Stimulated activated memory B cell treated with anti-CD40 and anti-IgM and Interleukin-4, amounts not matched to agents 10 μg/mL and 1 μg/mL and 100 μg/mL, for 72 hours (primary cell): ENCODE measurements around the gene ACAD11.
"Not testable (repeated sequence)": the region's sequence is repeated elsewhere in the genome, so short reads cannot be mapped to it uniquely, and the experiment has no call there.

ENCODE experiments used
- ATAC-seq: fragments of 150-1000 bp; cut with Tn5 transposase; 2 replicates; pipeline ENCODE4 v1.10.0; 2021
- H3K27ac Mint-ChIP-seq: one replicate; pipeline ENCODE4 v1.8.0; 2022; ENCODE audit warnings: mild to moderate bottlenecking, mixed read lengths
- H3K27me3 Mint-ChIP-seq: one replicate; pipeline ENCODE4 v1.8.0; 2022; ENCODE audit warnings: mixed read lengths
- H3K36me3 Mint-ChIP-seq: one replicate; pipeline ENCODE4 v1.8.0; 2022; ENCODE audit warnings: mixed read lengths
- H3K4me1 Mint-ChIP-seq: one replicate; pipeline ENCODE4 v1.8.0; 2022; ENCODE audit warnings: mixed read lengths
- H3K4me3 Mint-ChIP-seq: one replicate; pipeline ENCODE4 v1.8.0; 2022; ENCODE audit warnings: mild to moderate bottlenecking, moderate library complexity, mixed read lengths
- H3K9me3 Mint-ChIP-seq: one replicate; pipeline ENCODE4 v1.8.0; 2022; ENCODE audit warnings: mixed read lengths

Gene ACAD11

GRCh38 chr3:132561003-132561402 is 98.6 kb downstream of the ACAD11 start:
- H3K4me1 Mint-ChIP-seq, result peaks cover 14% of the 10 kb centered on the region
- H3K27ac Mint-ChIP-seq, result no peak overlapping the region
- no peak overlapping the region for H3K4me3 Mint-ChIP-seq
- H3K27me3 Mint-ChIP-seq, result no peaks in the 10 kb centered on the region
- peaks cover 65% of the 10 kb centered on the region for H3K36me3 Mint-ChIP-seq
- no peaks in the 10 kb centered on the region for H3K9me3 Mint-ChIP-seq
- no peak for ATAC-seq

- H3K27ac Mint-ChIP-seq, result no peak overlapping the region
- ATAC-seq, result no peak
- H3K4me1 Mint-ChIP-seq, result no peaks in the 10 kb centered on the region
- H3K9me3 Mint-ChIP-seq, result no peaks in the 10 kb centered on the region
- H3K4me3 Mint-ChIP-seq, result no peak overlapping the region
- H3K36me3 Mint-ChIP-seq, result peaks cover 31% of the 10 kb centered on the region
- H3K27me3 Mint-ChIP-seq, result no peaks in the 10 kb centered on the region
These were observed 103.0 kb downstream of the ACAD11 start for GRCh38 chr3:132556508-132557159.

GRCh38 chr3:132556036-132556386 is 103.6 kb downstream of the ACAD11 start:
- not testable (repeated sequence) for H3K27ac Mint-ChIP-seq

GRCh38 chr3:132555306-132556035 is 104.1 kb downstream of the ACAD11 start:
- Mint-ChIP-seq H3K4me1 (peaks cover 3% of the 10 kb centered on the region), H3K4me3 (no peak overlapping the region), H3K27me3 (no peaks in the 10 kb centered on the region), H3K9me3 (no peaks in the 10 kb centered on the region), H3K27ac (no peak overlapping the region), H3K36me3 (peaks cover 28% of the 10 kb centered on the region)
- ATAC-seq, result no peak

More at GRCh38 chr3:132556036-132556386, 103.6 kb downstream of the ACAD11 start:
- H3K4me3 Mint-ChIP-seq, H3K4me1 Mint-ChIP-seq, H3K9me3 Mint-ChIP-seq, ATAC-seq, H3K27me3 Mint-ChIP-seq: not testable (repeated sequence)
- H3K36me3 Mint-ChIP-seq, result peaks cover 28% of the 10 kb centered on the region

DNA sequence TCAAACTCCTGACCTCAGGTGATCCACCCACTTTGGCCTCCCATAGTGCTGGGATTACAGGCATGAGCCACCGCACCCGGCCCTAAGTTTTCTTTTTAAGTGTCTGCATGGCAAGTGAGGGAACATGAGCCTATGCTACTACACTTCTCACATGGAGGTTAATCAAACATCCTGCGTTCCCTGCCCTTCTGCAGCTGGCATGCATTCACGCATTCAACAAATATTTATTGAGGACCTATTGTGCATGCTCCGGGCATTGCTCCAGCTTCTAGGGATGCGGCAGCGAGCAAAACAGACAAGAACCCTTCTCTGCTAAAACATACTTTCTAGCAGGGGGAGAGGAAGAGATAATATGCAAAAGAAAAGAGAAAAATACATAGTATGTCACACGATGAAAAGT is 105.2 kb downstream of the ACAD11 start:
- Mint-ChIP-seq H3K9me3 (peaks cover 3% of the 10 kb centered on the region), H3K27ac (no peak overlapping the region)

GRCh38 chr3:132553826-132554225 is 105.8 kb downstream of the ACAD11 start:
- H3K27ac Mint-ChIP-seq, result no peak overlapping the region
- no peak overlapping the region for H3K4me3 Mint-ChIP-seq
- H3K27me3 Mint-ChIP-seq, result no peaks in the 10 kb centered on the region
- H3K4me1 Mint-ChIP-seq, result peaks cover 19% of the 10 kb centered on the region
- peaks cover 30% of the 10 kb centered on the region for H3K36me3 Mint-ChIP-seq
- H3K9me3 Mint-ChIP-seq, result peaks cover 3% of the 10 kb centered on the region
- ATAC-seq, result no peak

More for the DNA sequence above, 105.2 kb downstream of the ACAD11 start:
- Mint-ChIP-seq H3K4me3 (no peak overlapping the region), H3K36me3 (peaks cover 33% of the 10 kb centered on the region), H3K27me3 (no peaks in the 10 kb centered on the region), H3K4me1 (peaks cover 13% of the 10 kb centered on the region)
- ATAC-seq, result no peak

DNA sequence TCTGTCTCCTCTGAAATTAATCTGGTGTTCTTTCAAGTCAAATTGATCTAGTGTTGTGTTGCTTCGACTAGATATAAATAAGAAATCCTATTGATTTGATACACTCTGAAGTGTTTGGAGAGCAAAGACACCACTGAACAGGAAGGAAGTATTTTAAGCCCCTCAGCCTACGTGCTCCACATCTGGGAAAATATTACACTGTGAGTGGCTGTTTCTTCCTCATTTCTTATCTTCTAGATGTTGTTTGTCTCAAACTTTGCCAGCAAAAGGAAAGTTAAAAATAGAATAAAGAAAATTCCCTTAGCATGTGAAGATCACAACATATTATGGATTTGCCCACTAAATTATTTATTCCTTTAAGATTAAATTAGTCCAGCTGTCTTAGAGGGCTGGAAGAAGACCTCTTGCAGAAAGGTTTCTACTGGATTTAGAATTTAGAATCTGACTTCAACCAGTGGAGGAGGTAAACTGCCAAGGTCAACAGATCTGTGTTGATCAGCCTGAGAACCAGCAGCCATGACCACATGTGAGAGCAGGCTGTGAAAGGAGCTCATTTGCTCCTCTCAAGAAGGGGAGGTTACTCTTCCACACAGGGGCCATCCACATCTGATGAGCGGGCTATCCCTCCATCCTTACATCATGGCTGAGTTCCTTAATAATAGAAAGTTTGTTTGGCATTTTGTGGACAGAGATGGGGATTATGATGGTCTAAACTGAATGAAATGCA is 108.9 kb downstream of the ACAD11 start:
- H3K27ac Mint-ChIP-seq, result peak overlapping the region; percentile 95
- ATAC-seq, result peak; percentile 7
- peaks cover 20% of the 10 kb centered on the region for H3K4me1 Mint-ChIP-seq
- H3K9me3 Mint-ChIP-seq, result peaks cover 3% of the 10 kb centered on the region
- no peaks in the 10 kb centered on the region for H3K27me3 Mint-ChIP-seq
- H3K4me3 Mint-ChIP-seq, result peak overlapping the region; percentile 26
- H3K36me3 Mint-ChIP-seq, result peaks cover 11% of the 10 kb centered on the region

- peaks cover 11% of the 10 kb centered on the region for H3K36me3 Mint-ChIP-seq
- H3K27me3 Mint-ChIP-seq, result no peaks in the 10 kb centered on the region
- ATAC-seq, result peak; percentile 89
- H3K4me3 Mint-ChIP-seq, result peak overlapping the region; percentile 45
- H3K9me3 Mint-ChIP-seq, result peaks cover 3% of the 10 kb centered on the region
- peaks cover 20% of the 10 kb centered on the region for H3K4me1 Mint-ChIP-seq
- peak overlapping the region; percentile 95 for H3K27ac Mint-ChIP-seq
These were observed 109.6 kb downstream of the ACAD11 start for GRCh38 chr3:132549890-132550578.

DNA sequence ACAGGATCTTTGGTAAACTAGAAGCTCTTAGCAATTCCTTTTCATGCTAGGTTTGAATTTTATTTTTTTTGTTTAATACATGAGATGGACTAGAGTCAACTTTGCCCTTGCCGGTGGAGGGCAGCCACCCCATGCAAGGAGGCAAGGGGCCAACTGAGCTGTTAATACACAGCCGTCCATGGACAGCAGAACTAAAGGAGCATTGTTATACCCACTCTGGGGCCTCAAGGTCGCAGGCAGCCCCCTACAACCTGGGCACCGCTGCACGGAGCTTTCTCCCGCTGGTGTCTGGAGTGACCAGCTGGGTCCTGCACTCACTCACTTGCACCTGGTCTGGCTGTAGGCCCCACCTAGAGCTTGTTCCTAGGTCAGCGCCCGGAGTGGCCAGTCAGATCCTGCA is 110.4 kb downstream of the ACAD11 start:
- Mint-ChIP-seq H3K27ac (peak overlapping the region; percentile 95), H3K36me3 (peaks cover 6% of the 10 kb centered on the region), H3K27me3 (no peaks in the 10 kb centered on the region), H3K4me1 (peaks cover 25% of the 10 kb centered on the region), H3K4me3 (no peak overlapping the region), H3K9me3 (peaks cover 3% of the 10 kb centered on the region)
- no peak for ATAC-seq

GRCh38 chr3:132545471-132545870 is 114.1 kb downstream of the ACAD11 start:
- Mint-ChIP-seq H3K36me3 (peaks cover 26% of the 10 kb centered on the region), H3K27me3 (no peaks in the 10 kb centered on the region), H3K27ac (peak overlapping the region; percentile 86), H3K4me3 (no peak overlapping the region), H3K9me3 (peaks cover 3% of the 10 kb centered on the region), H3K4me1 (peaks cover 46% of the 10 kb centered on the region)
- no peak for ATAC-seq

- ATAC-seq, result peak; percentile 36
- Mint-ChIP-seq H3K4me3 (no peak overlapping the region), H3K27me3 (no peaks in the 10 kb centered on the region), H3K9me3 (no peaks in the 10 kb centered on the region), H3K27ac (peak overlapping the region; percentile 86), H3K36me3 (peaks cover 28% of the 10 kb centered on the region), H3K4me1 (peaks cover 33% of the 10 kb centered on the region)
These were observed 115.5 kb downstream of the ACAD11 start for GRCh38 chr3:132544130-132544529.

DNA sequence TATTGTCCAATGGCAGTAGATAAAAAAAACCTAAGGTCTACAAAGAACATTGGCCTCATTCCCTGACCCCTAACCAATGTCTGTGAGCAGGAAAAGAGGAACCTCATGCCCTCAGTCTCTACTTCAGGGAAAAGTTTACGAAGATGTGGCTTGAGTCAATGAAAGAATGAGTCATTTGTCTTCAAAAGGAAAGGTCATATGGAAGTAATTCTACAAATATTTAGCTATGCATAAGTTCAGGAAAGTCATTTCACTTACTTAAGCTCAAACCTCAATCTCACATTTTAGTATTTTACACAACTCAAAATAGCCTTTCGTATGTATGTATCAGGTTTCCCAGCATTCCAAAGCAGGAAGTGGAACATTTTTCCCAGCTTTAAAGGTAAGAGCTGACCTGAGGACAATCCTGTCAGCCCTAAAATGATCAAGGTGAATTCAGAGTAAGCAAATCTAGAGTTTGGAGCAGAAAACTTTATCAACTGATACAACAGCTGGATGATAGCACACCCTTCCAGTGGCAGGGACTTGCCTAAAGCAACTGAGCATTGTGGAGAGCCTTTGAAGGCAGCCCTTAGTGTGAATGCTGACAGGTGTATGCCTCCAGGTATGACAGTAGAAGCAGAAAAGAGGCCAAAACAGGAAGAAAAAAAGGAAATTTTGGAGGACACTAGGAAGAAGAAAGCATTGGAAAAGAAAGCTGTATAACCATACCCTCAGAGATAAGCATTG is 116.4 kb downstream of the ACAD11 start:
- Mint-ChIP-seq H3K9me3 (no peaks in the 10 kb centered on the region), H3K4me3 (peak overlapping the region; percentile 19), H3K4me1 (peaks cover 29% of the 10 kb centered on the region), H3K27me3 (no peaks in the 10 kb centered on the region), H3K27ac (peak overlapping the region; percentile 86), H3K36me3 (peaks cover 35% of the 10 kb centered on the region)
- peak; percentile 83 for ATAC-seq

DNA sequence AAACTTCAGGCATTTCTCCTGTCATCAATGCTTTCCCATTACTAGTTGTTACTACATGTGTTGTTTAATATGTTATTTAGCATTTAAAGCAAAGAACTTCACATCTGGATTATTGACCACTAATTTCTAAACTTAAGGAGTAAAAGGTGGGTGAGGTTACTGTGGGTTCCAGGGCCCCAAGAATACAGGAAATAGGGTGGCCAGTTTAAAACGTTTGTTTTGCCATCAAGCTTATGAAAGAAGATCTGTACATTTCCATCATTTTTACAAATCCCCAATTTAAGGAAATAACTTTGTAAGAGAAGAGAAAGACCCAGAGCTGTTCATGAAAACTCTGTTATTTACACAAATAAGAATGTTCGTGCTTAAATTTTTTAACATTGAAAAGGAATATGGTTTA is 117.0 kb downstream of the ACAD11 start:
- no peaks in the 10 kb centered on the region for H3K9me3 Mint-ChIP-seq
- no peak overlapping the region for H3K4me3 Mint-ChIP-seq
- peaks cover 29% of the 10 kb centered on the region for H3K4me1 Mint-ChIP-seq
- peaks cover 40% of the 10 kb centered on the region for H3K36me3 Mint-ChIP-seq
- peak overlapping the region; percentile 86 for H3K27ac Mint-ChIP-seq
- ATAC-seq, result no peak
- H3K27me3 Mint-ChIP-seq, result no peaks in the 10 kb centered on the region

GRCh38 chr3:132539681-132540080 is 119.9 kb downstream of the ACAD11 start:
- Mint-ChIP-seq H3K9me3 (no peaks in the 10 kb centered on the region), H3K4me3 (no peak overlapping the region), H3K27ac (no peak overlapping the region), H3K36me3 (peaks cover 64% of the 10 kb centered on the region), H3K27me3 (no peaks in the 10 kb centered on the region), H3K4me1 (peaks cover 36% of the 10 kb centered on the region)
- ATAC-seq, result no peak
